Neutrophil (primary cell): ENCODE results near the gene CASP8AP2.
"Not testable (repeated sequence)": the region's sequence is repeated elsewhere in the genome, so short reads cannot be mapped to it uniquely, and the experiment has no call there.

Experiments
- H3K27ac ChIP-seq: fragments of 200-600 bp; sonication (generic); 2 replicates; pipeline ENCODE4 v1.5.1; 2016; ENCODE audit warnings: mild to moderate bottlenecking, moderate library complexity
- H3K27me3 ChIP-seq: fragments of 200-600 bp; sonication (generic); 2 replicates; pipeline ENCODE4 v1.6.0; 2016; ENCODE audit warnings: mild to moderate bottlenecking
- H3K36me3 ChIP-seq: fragments of 200-600 bp; sonication (generic); 2 replicates; pipeline ENCODE4 v1.5.1; 2017
- H3K4me1 ChIP-seq, 2 experiments: fragments of 200-600 bp in 1 of 2; sonication (generic) in 1 of 2; 1 replicate in 1 of 2; 2 replicates in 1 of 2; pipeline versions ENCODE4 v1.5.1 to v1.6.1; 2013 to 2016; ENCODE audit warnings: low read depth in 1 of 2, low read length in 1 of 2, mild to moderate bottlenecking in 1 of 2, moderate library complexity in 1 of 2; ENCODE audit not compliant: control insufficient read depth in 1 of 2, insufficient read depth in 1 of 2
- H3K4me3 ChIP-seq, 2 experiments: fragments of 200-600 bp in 1 of 2; sonication (generic) in 1 of 2; 1 replicate in 1 of 2; 2 replicates in 1 of 2; pipeline ENCODE4 v1.5.1; 2013 to 2016; ENCODE audit warnings: low read depth in 1 of 2, low read length in 1 of 2, mild to moderate bottlenecking in 1 of 2, moderate library complexity in 1 of 2
- H3K9me3 ChIP-seq: fragments of 200-600 bp; sonication (generic); 2 replicates; pipeline ENCODE4 v1.5.1; 2016
- TF ChIP-seq, protein P1 (sequence below): fragments of 200-600 bp; sonication (generic); IDR thresholded peaks from 2 replicates; pipeline ENCODE4 v1.5.1; 2016; ENCODE audit warnings: antibody characterized with exemption

The CASP8AP2 gene

GRCh38 chr6:89807581-89807980, 22.1 kb upstream of the CASP8AP2 start:
- Histone ChIP-seq H3K27ac (no peak overlapping the region), H3K27me3 (no peaks in the 10 kb centered on the region), H3K4me1 (no peaks in the 10 kb centered on the region), H3K4me3 (no peak overlapping the region), H3K9me3 (no peaks in the 10 kb centered on the region), H3K36me3 (peaks cover 6% of the 10 kb centered on the region)
- TF ChIP-seq, protein P1, sequence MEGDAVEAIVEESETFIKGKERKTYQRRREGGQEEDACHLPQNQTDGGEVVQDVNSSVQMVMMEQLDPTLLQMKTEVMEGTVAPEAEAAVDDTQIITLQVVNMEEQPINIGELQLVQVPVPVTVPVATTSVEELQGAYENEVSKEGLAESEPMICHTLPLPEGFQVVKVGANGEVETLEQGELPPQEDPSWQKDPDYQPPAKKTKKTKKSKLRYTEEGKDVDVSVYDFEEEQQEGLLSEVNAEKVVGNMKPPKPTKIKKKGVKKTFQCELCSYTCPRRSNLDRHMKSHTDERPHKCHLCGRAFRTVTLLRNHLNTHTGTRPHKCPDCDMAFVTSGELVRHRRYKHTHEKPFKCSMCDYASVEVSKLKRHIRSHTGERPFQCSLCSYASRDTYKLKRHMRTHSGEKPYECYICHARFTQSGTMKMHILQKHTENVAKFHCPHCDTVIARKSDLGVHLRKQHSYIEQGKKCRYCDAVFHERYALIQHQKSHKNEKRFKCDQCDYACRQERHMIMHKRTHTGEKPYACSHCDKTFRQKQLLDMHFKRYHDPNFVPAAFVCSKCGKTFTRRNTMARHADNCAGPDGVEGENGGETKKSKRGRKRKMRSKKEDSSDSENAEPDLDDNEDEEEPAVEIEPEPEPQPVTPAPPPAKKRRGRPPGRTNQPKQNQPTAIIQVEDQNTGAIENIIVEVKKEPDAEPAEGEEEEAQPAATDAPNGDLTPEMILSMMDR, result no peak

DNA sequence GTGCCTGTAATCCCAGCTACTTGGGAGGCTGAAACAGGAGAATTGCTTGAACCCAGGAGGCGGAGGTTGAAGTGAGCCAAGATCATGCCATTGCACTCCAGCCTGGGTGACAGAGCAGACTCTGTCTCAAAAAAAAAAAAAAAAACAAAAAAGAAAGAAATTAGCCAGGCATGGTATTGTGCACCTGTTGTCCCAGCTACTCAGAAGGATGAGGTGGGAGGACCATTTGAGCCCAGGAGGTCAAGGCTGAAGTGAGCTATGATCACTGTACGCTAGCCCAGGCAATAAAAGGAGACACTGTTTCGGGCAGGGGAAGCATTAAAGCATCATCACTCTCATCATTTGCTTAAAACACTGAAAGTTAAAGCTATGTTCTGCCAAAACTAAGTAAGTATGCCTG, 16.3 kb upstream of the CASP8AP2 start:
- H3K4me1 ChIP-seq, H3K9me3 ChIP-seq, H3K27ac ChIP-seq: not testable (repeated sequence)

DNA sequence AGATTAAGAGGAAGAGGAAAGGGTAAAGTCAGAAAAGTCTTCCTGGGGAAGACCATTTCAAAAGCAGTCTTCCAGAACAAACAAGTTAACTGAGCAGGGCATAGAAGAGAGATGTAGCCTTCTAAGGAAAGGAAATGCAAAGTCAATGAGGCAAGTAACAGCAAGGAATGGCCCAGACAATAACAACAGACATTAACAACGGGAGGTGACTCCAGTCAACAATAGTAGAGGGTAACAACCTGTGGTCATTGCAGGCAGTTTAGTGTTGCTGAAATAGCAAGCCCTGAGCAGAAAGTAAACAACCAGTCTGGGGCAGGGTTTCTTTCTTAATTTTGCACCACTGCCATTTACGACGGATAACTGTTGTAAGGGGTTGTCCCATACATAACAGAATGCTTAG, 12.2 kb upstream of the CASP8AP2 start:
- H3K36me3 ChIP-seq, result no peaks in the 10 kb centered on the region
- no peaks in the 10 kb centered on the region for H3K27me3 ChIP-seq
- H3K4me3 ChIP-seq, result no peak overlapping the region
- TF ChIP-seq, protein P1, result no peak
- no peak overlapping the region for H3K27ac ChIP-seq
- H3K9me3 ChIP-seq, result no peaks in the 10 kb centered on the region
- peaks cover 20 to 32% of the 10 kb centered on the region in 2 experiments for H3K4me1 ChIP-seq

More for the DNA sequence above, 16.3 kb upstream of the CASP8AP2 start:
- H3K27me3 ChIP-seq, H3K4me3 ChIP-seq, H3K36me3 ChIP-seq: not testable (repeated sequence)

GRCh38 chr6:89818977-89819335, 10.7 kb upstream of the CASP8AP2 start:
- Histone ChIP-seq H3K27me3 (no peaks in the 10 kb centered on the region), H3K9me3 (no peaks in the 10 kb centered on the region), H3K4me3 (peak overlapping the region; percentile 72 to 93), H3K27ac (peak overlapping the region; percentile 74), H3K36me3 (no peaks in the 10 kb centered on the region), H3K4me1 (peaks cover 20 to 32% of the 10 kb centered on the region in 2 experiments)
- TF ChIP-seq, protein P1, result no peak

- peaks cover 20 to 32% of the 10 kb centered on the region in 2 experiments for H3K4me1 ChIP-seq
- no peaks in the 10 kb centered on the region for H3K36me3 ChIP-seq
- H3K9me3 ChIP-seq, result no peaks in the 10 kb centered on the region
- peak within 1 kb of the TSS; percentile 74 for H3K27ac ChIP-seq
- TF ChIP-seq, protein P1, result peak; percentile 15
- H3K27me3 ChIP-seq, result no peaks in the 10 kb centered on the region
- H3K4me3 ChIP-seq, result peak within 1 kb of the TSS; percentile 72 to 93
These were observed 10.1 kb upstream of the CASP8AP2 start, which contains the start of gene MDN1 for GRCh38 chr6:89819336-89820130. Gene MDN1, minus strand, starts transcription at chr6:89819794. Its CDS starts 187 bp downstream, at chr6:89819607.

GRCh38 chr6:89826029-89826528, 3.6 kb upstream of the CASP8AP2 start:
- TF ChIP-seq, protein P1, result no peak
- Histone ChIP-seq H3K4me3 (no peak overlapping the region), H3K9me3 (no peaks in the 10 kb centered on the region), H3K27ac (no peak overlapping the region), H3K36me3 (no peaks in the 10 kb centered on the region), H3K27me3 (no peaks in the 10 kb centered on the region), H3K4me1 (peaks cover 17 to 20% of the 10 kb centered on the region in 2 experiments)

DNA sequence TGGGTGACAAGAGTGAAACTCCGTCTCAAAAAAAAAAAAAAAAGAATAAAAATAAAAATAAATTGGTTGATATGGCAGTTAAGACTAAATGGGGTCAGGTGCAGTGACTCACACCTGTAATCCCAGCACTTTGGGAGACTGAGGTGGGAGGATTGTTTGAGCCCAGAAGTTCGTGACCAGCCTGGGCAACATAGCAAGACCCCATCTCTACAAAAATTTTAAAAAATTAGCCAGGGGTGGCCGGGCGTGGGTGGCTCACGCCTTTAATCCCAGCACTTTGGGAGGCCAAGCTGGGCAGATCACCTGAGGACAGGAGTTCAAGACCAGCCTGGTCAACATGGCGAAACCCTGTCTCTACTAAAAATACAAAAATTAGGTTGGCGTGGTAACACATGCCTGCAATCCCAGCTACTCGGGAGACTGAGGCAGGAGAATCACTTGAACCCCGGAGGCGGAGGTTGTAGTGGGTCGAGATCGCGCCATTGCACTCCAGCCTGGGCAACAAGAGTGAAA, 1.1 kb upstream of the CASP8AP2 start:
- H3K36me3 ChIP-seq, H3K9me3 ChIP-seq, H3K27me3 ChIP-seq: not testable (repeated sequence)
- Histone ChIP-seq H3K4me3 (peak overlapping the region; percentile 76 to 97), H3K27ac (peak overlapping the region; percentile 86), H3K4me1 (peaks cover 17 to 20% of the 10 kb centered on the region in 2 experiments)
